Smooth muscle cell (in vitro differentiated cells): ENCODE data around the gene MORC2. TPM values are rescaled to one million over a fixed set of nuclear protein-coding genes. Genes with fewer than 3 reads are reported as not detected.
A peak's percentile ranks its signal among the peaks of the same experiment; 100 is the strongest.

Experiments
- DNase-seq: peaks from one replicate; lab custom pipeline; 2025; ENCODE audit not compliant: unreplicated experiment; lab: John Stamatoyannopoulos, UW
- H2AFZ ChIP-seq: fragments of 200-600 bp; sonication (generic); 2 replicates; pipeline ENCODE4 v1.6.0; 2016; ENCODE audit warnings: antibody characterized with exemption, low read depth, mild to moderate bottlenecking
- H3F3A ChIP-seq: fragments of 200-600 bp; sonication (generic); 2 replicates; pipeline ENCODE4 v1.6.0; 2017; ENCODE audit warnings: antibody characterized with exemption, low read depth
- H3K27ac ChIP-seq: fragments of 200-600 bp; sonication (generic); 2 replicates; pipeline ENCODE4 v1.5.1; 2016; ENCODE audit warnings: low read depth, mild to moderate bottlenecking
- H3K27me3 ChIP-seq: fragments of 200-600 bp; sonication (generic); 2 replicates; pipeline ENCODE4 v1.6.1; 2016; ENCODE audit warnings: low read depth, mild to moderate bottlenecking
- H3K36me3 ChIP-seq: fragments of 200-600 bp; sonication (generic); 2 replicates; pipeline ENCODE4 v1.5.1; 2016; ENCODE audit warnings: low read depth
- H3K4me1 ChIP-seq: fragments of 200-600 bp; sonication (generic); 2 replicates; pipeline ENCODE4 v1.5.1; 2016; ENCODE audit warnings: low read depth
- H3K4me2 ChIP-seq: fragments of 200-600 bp; sonication (generic); 2 replicates; pipeline ENCODE4 v1.6.0; 2016; ENCODE audit warnings: mild to moderate bottlenecking
- H3K4me3 ChIP-seq: fragments of 200-600 bp; sonication (generic); 2 replicates; pipeline ENCODE4 v1.5.1; 2016; ENCODE audit warnings: mild to moderate bottlenecking
- H3K79me2 ChIP-seq: fragments of 200-600 bp; sonication (generic); 2 replicates; pipeline ENCODE4 v1.6.0; 2016; ENCODE audit warnings: low read depth, mild to moderate bottlenecking
- H3K9ac ChIP-seq: fragments of 200-600 bp; sonication (generic); 2 replicates; pipeline ENCODE4 v1.6.0; 2016; ENCODE audit warnings: low read depth
- H3K9me3 ChIP-seq: fragments of 200-600 bp; sonication (generic); replicated peaks from 2 replicates; pipeline ENCODE4 v1.5.1; 2016; ENCODE audit warnings: low read depth
- H4K20me1 ChIP-seq: fragments of 200-600 bp; sonication (generic); 2 replicates; pipeline ENCODE4 v1.6.0; 2016; ENCODE audit warnings: low read depth
- CTCF ChIP-seq: fragments of 200-600 bp; sonication (generic); IDR thresholded peaks from 2 replicates; pipeline ENCODE4 v1.5.1; 2017; ENCODE audit warnings: borderline replicate concordance, mild to moderate bottlenecking, antibody characterized with exemption; ENCODE audit not compliant: insufficient read depth, poor library complexity, severe bottlenecking
- WGBS: methylation state at CpG from one replicate; pipeline ENCODE4 v1.1.7; 2016; ENCODE audit warnings: low lambda C conversion rate; 5-methylcytosine and 5-hydroxymethylcytosine counted together
- polyA plus RNA-seq: library from polyadenylated mRNA; unstranded; fragments of >200 nt; fragmentation: Nextera tagmentation; extraction: Ambion mirVana; gene quantifications from 2 replicates; pipeline ENCODE4 v1.2.1, GENCODE V29; 2016
- total RNA-seq: library from RNA; depleted of rRNA; stranded (reverse); fragments of >200 nt; gene quantifications from 2 replicates; pipeline ENCODE4 v1.2.3, GENCODE V29; 2014

The MORC2 gene
- total and polyA plus RNA-seq, 2 experiments from 2014 or later: 22.0 to 42.9 TPM

GRCh38 chr22:30982512-30982911 lies 13.9 kb upstream of the MORC2 start:
- Histone ChIP-seq H3K9ac (no peak overlapping the region), H3K4me3 (no peak overlapping the region), H3K79me2 (peaks cover 2% of the 10 kb centered on the region), H3F3A (peaks cover 8% of the 10 kb centered on the region), H3K36me3 (no peaks in the 10 kb centered on the region), H2AFZ (no peak overlapping the region), H3K9me3 (no peaks in the 10 kb centered on the region), H3K4me2 (no peak overlapping the region), H3K27ac (no peak overlapping the region), H3K27me3 (no peaks in the 10 kb centered on the region), H3K4me1 (no peaks in the 10 kb centered on the region), H4K20me1 (peaks cover 13% of the 10 kb centered on the region)
- no peak for TF ChIP-seq CTCF
- 100% methylated on average over 2 of the region's 2 CpGs for WGBS
- no peak for DNase-seq

- H3K9ac ChIP-seq: no peak overlapping the region
- H4K20me1 ChIP-seq: peaks cover 16% of the 10 kb centered on the region
- H3K4me1 ChIP-seq: no peaks in the 10 kb centered on the region
- DNase-seq: no peak
- H3K27ac ChIP-seq: no peak overlapping the region
- H2AFZ ChIP-seq: no peak overlapping the region
- H3K4me2 ChIP-seq: no peak overlapping the region
- no peak for TF ChIP-seq CTCF
- H3K27me3 ChIP-seq: no peaks in the 10 kb centered on the region
- peaks cover 8% of the 10 kb centered on the region for H3F3A ChIP-seq
- no peak overlapping the region for H3K4me3 ChIP-seq
- peaks cover 27% of the 10 kb centered on the region for H3K79me2 ChIP-seq
- WGBS: 75% methylated on average over 3 of the region's 3 CpGs
- no peaks in the 10 kb centered on the region for H3K9me3 ChIP-seq
- peaks cover 6% of the 10 kb centered on the region for H3K36me3 ChIP-seq
These were observed 11.4 kb upstream of the MORC2 start for GRCh38 chr22:30979932-30980331.

- 95% methylated on average over 3 of the region's 3 CpGs for WGBS
- no peak for DNase-seq
- Histone ChIP-seq H3K4me2 (no peak overlapping the region), H3K36me3 (peaks cover 19% of the 10 kb centered on the region), H3K4me3 (no peak overlapping the region), H4K20me1 (peaks cover 16% of the 10 kb centered on the region), H2AFZ (no peak overlapping the region), H3K4me1 (no peaks in the 10 kb centered on the region), H3K9ac (no peak overlapping the region), H3K9me3 (no peaks in the 10 kb centered on the region), H3K79me2 (peaks cover 40% of the 10 kb centered on the region), H3K27ac (no peak overlapping the region), H3K27me3 (no peaks in the 10 kb centered on the region), H3F3A (peaks cover 8% of the 10 kb centered on the region)
- TF ChIP-seq CTCF: no peak
These were observed 9.9 kb upstream of the MORC2 start for GRCh38 chr22:30978304-30978962.

DNA sequence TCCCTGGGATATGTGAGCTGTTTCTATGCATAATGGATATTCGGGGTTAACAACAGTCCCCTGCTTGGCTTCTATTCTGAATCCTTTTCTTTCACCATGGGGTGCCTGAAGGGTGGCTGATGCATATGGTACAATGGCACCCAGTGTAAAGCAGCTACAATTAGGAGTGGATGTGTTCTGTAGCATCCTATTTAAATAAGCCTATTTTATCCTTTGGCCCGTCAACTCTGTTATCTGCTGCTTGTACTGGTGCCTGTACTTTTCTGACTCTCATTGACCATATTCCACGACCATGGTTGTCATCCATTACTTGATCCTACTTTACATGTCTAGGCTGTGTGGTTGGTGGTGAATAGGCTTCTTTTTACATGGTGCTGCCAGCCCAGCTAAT lies 1.8 kb upstream of the MORC2 start:
- no peak for DNase-seq
- H3K27ac ChIP-seq: peak overlapping the region; percentile 93
- peaks cover 38% of the 10 kb centered on the region for H4K20me1 ChIP-seq
- no peak overlapping the region for H2AFZ ChIP-seq
- H3K4me3 ChIP-seq: peak overlapping the region; percentile 96
- H3K4me2 ChIP-seq: peak overlapping the region; percentile 98
- H3K9me3 ChIP-seq: no peaks in the 10 kb centered on the region
- H3K4me1 ChIP-seq: peaks cover 20% of the 10 kb centered on the region
- H3K27me3 ChIP-seq: no peaks in the 10 kb centered on the region
- peaks cover 5% of the 10 kb centered on the region for H3F3A ChIP-seq
- WGBS: 31% methylated on average over 3 of the region's 3 CpGs
- peaks cover 87% of the 10 kb centered on the region for H3K79me2 ChIP-seq
- peaks cover 35% of the 10 kb centered on the region for H3K36me3 ChIP-seq
- TF ChIP-seq CTCF: no peak
- peak overlapping the region; percentile 96 for H3K9ac ChIP-seq
